HG03460 (cell line): ENCODE data around the gene OSTN.
A peak's percentile ranks its signal among the peaks of the same experiment; 100 is the strongest.

Experiments
- ATAC-seq: cut with Tn5 transposase; IDR thresholded peaks from one replicate; pipeline ENCODE4 v1.9.1; 2021; ENCODE audit not compliant: unreplicated experiment

The OSTN gene

DNA sequence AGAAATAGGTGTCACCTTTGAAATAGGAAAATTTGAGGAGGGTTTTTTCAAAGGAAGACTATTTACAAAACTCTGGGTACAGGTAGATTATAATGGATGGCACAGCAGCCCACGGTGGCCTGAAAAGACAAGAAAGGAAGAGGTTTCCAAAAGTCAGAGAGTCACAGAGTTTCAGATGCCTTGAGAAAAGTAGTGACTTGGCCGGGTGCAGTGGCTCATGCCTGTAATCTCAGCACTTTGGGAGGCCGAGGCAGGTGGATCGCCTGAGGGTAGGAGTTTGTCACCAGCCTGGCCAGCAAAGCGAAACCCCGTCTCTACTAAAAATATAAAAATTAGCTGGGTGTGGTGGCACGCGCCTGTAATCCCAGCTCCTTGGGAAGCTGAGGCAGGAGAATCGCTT is 35.2 kb downstream of the OSTN start:
- ATAC-seq, result no peak

DNA sequence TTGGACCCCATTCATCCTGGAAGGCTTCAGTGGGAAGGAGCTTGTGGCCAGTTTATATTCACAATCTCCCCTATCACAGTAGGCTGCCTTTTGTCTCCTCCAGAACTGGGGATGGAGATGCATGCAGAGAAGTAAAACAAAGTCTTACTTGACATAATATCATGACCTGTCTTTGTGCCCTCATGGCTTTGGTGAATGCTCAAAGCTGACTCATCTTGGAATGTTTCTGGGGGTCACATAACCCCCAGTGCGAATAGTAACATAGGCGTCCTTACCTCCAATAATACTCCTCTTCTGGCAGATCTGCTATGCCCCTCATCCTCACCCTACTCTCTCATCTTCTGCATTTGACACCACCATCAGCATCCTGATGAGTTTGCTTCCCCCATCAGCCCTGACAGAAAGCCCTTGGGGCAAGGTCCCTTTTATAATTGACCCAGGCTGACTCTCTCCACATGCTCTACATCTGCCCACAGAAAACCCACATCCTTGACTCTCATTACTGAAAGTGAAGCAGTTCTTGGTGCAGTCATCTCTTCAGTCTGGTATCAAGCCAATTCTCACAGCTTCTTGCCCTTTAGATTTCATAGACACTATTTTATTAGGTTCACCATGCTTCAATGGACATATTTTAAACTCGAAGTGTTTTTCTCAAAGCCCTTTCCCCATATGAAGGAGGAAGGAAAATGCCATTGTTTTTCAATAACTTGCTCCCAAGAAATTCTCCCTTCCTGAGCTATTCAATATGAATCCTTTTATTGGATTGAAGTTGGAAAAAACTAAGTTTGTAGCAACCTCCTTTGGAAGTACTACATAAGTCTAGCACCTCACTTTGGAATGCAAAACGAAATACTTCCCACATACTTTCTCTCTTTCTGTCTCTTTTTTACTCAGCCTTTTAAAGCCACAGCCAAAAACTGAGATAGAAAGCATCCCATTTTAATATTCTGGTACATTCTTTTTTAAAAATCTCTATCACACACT is 36.6 kb downstream of the OSTN start:
- peak; percentile 99 for ATAC-seq

DNA sequence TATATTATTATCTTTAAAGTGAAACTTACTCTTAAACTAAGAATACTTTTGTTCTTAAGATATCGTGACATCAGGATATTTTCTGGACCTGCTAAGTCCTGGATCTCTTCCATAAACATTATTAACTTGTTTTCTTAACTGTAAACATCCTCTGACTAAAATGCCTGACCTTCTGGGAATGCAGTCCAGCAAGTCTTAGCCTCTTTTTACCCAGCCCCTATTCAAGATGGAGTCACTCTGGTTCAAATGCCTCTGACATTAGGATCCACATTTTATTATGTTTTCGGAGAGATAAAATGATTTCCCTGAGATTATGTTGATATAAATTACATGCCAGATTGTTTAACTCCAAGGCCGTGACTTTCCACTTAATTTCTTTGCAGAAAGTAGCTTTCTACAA is 37.6 kb downstream of the OSTN start:
- ATAC-seq, result no peak

GRCh38 chr3:191237047-191237882 is 38.2 kb downstream of the OSTN start:
- ATAC-seq, result no peak

GRCh38 chr3:191238321-191238817 is 39.3 kb downstream of the OSTN start:
- ATAC-seq, result no peak

- ATAC-seq, result no peak
Observed at GRCh38 chr3:191239407-191240031, 40.5 kb downstream of the OSTN start.

GRCh38 chr3:191240486-191240885 is 41.4 kb downstream of the OSTN start:
- no peak for ATAC-seq

- ATAC-seq, result no peak
Observed at GRCh38 chr3:191244242-191244867, 45.3 kb downstream of the OSTN start.

GRCh38 chr3:191246034-191246433 is 47.0 kb downstream of the OSTN start:
- peak; percentile 78 for ATAC-seq

DNA sequence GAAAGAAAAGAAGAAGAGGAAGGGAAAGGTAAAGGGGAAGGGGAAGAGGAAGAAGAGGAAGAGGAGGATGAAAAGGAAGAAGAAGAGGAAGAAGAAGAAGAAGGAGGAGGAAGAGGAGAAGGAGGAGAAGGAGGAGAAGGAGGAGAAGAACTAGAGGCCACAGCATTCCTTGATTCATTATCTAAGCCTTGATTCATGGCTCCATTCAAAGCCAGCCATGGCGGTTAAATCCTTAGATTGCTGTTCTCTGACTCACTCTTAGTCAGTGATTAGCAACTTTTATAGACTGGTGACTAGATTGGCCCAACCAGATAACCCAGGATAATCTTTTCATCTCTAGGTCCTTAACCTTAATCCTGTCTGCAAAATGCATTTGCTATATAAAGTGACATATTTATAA is 47.6 kb downstream of the OSTN start:
- ATAC-seq, result no peak

- peak; percentile 43 for ATAC-seq
Observed at GRCh38 chr3:191253089-191253799, 54.2 kb downstream of the OSTN start.

- ATAC-seq, result no peak
Observed at GRCh38 chr3:191254098-191254873, 55.2 kb downstream of the OSTN start.

- ATAC-seq, result no peak
Observed at GRCh38 chr3:191255156-191255555, 56.1 kb downstream of the OSTN start.

DNA sequence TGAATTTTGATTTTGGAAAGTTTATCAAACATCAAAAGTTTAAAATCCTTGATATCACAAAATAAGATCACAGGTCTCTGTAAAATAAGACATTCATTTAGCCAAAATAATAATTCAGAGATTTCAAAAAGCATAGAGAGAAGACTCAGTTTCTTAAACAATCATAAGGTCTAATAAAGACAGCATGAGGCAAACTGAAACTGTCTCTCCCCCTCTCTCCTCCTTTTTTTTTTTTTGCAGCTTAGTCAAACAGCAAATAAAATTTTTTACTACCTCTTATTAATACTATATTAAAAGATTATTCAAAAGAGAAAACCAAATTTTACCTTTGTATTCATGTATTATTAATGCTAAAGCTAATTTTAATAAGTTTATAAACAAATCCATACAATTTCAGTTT is 57.4 kb downstream of the OSTN start:
- ATAC-seq, result no peak

- no peak for ATAC-seq
Observed at GRCh38 chr3:191257286-191257685, 58.2 kb downstream of the OSTN start.

DNA sequence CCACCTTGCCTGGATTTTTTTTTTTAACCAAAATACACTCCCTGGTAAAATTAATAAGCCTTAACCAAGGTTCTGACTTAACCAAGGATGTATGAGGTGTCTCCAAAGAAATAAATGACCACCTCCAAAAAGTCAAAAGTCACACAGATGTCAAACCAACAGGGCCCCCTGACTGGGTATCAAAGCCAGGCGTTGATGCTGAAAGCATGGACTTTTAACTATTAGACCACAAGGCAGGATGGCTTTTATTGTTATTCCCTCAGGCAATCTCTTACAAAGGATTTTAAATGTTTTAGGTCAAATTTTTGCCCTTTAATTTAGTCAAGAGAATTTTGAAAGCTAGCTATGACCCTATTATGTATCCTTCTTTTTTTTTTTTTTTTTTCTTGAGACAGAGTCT is 60.4 kb downstream of the OSTN start:
- no peak for ATAC-seq

GRCh38 chr3:191260431-191261303 is 61.6 kb downstream of the OSTN start:
- ATAC-seq, result no peak

GRCh38 chr3:191261304-191261638 is 62.2 kb downstream of the OSTN start:
- no peak for ATAC-seq

- peak; percentile 78 for ATAC-seq
Observed at GRCh38 chr3:191262650-191263049, 63.6 kb downstream of the OSTN start.
